Hypothalamus (tissue), 51 donors: ENCODE measurements around the gene CCDC66.
A peak's percentile ranks its signal among the peaks of the same experiment; 100 is the strongest.
"Not testable (repeated sequence)": the region's sequence is repeated elsewhere in the genome, so short reads cannot be mapped to it uniquely, and the experiment has no call there.

Experiments used
- DNase-seq, 51 donors: peaks; one replicate each; lab custom pipeline; 2025; lab: John Stamatoyannopoulos, UW

The CCDC66 gene

DNA sequence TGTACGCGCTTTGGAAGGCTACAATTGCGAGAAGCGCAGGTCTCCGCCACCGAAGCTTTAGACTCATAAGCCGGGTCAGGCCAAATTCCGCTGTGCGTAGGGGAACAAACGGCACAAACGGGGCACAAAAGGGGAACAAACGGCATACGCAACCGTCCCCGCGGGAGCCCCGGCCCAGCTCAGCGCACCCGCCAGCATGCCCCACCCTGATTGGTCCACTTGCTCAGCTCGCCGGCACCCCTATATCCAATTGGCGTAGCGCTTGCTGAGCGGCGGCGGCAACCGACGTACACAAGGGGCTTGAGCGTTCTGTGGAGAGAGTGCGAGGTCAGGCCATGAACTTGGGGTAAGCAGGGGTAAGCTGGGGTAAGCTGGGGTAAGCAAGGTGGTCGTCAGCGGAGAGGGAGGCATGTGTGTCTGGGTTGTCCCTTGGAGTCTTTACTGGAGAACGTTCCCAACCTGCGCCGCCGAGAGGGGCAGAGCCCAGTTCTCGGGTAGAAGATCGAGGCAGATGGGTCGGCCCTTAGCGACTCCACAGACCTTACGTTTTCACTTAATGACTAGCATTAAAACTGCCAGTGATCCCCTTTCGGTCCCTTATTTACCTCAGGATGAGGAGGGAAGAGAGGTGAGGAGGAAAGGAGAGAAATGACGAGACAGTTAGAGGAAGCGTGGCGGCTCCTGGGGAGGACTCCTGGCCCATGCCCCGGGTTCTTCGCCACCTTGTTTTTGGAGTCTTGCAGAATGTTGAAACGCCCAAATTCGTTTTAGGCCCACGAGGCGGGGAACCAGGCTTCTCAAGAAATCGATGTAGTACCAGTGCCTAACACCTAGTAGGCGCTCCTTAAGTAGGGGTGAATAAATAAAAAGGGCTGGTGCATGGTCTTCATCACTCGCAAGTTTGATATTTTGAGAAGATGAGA, at the start of gene CCDC66:
CCDC66 (plus strand) TSS at position 268 of the 923 bp plus-strand sequence; CDS start at position 336, 68 bp downstream.
- DNase-seq, result peak; percentile 53 to 95 (median 87)

GRCh38 chr3:56519641-56520040, 37.3 kb upstream of the CCDC66 start:
- DNase-seq, result no peak

DNA sequence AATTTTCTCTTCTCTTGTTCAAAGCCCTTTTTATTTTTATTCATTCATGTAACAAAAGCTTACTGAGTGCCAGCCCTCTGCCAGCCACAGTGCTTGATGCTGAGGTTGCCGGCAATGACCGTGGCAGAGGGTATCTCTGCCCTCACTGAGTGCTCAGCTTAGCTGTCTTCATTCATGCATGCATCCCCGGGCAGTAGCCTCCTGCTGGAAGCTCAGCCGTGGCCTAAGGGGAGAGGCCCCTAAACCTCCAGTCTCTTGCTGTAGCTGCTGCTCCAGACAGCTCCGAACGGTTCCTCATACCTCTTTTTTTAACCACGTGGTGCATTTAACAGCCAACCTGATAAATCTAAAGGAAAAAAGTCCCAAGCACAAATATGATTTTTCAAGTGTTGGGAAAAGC, 34.6 kb upstream of the CCDC66 start:
- DNase-seq, result no peak

DNA sequence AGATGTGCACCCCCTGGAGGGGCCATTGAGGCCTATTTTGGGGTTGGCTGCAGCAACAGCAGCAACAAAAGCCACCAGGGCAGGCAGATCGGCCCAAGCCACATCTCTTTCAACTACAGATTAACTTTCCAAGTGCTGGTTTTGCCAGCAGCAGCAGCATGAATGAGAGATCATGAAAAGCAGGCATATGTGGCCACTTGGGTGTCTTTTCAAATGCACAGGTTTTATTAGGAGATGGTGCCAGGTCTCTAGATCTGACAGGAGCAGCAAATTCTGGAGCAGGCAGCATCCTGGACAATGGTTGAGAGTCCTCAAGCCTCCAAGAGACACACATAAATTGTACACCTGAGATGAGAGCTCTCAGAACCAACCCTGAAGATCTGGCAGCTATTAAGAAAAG, 31.7 kb upstream of the CCDC66 start:
- no peak for DNase-seq

DNA sequence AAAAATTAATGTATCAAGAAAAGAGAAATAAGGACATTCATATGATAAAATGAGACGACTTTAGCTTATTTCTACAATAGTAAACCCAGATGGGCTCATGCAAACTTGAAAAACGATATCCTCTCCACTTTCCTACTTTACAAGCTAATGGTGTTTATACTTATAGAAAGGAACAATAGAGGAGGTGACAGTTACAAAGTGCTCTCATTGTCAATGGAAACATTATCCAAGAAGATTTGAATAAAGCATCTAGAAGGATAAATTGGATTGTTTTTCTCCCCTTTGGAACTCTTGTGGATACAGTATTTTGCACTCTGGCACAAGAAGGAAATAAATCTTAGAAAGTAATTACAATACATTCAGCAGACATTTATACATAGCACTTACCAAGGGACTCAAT, 20.2 kb upstream of the CCDC66 start:
- DNase-seq, result no peak

- no peak for DNase-seq
Observed at GRCh38 chr3:56547486-56547885, 9.5 kb upstream of the CCDC66 start.

DNA sequence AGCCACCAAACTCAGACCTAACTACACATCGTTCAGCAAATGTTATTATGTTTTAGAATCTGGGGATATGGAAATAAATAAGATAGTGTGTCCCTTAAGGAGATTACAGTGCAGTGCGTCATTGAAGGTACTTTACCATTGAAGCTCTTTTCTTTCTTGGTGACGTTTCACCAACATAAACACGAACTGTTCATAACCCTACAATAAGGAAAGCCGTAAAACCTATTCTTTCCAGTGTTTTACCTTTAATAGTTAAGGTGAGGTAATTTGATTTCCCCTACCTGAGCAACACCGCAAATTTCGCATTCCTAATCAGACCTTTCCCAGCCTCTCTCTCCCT, 826 bp downstream of the CCDC66 start:
- DNase-seq, result no peak

DNA sequence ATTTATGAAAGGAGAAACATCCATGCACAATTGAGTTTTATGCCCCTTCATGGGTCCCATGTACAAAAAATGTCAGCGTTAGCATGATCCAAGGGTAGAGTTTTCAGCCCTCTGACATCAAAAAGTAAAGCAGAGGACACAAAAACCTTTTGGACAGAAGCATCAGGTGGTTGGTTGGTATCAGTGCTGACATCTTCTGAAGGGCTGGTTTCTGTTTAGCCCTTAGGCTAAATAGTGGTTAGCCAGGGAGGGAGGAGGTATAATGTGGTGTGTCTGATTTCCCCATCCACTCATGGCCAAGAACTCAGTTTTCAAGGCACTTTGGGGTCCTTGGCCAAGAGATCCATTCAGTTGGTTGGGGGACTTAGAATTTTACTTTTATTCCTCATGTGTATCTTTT, 16.5 kb downstream of the CCDC66 start:
- DNase-seq, result no peak

GRCh38 chr3:56581941-56582340, 25.0 kb downstream of the CCDC66 start:
- DNase-seq, result not testable (repeated sequence)

- not testable (repeated sequence) for DNase-seq
Observed at GRCh38 chr3:56584275-56584674, 27.3 kb downstream of the CCDC66 start.

GRCh38 chr3:56590814-56591213, 33.8 kb downstream of the CCDC66 start:
- DNase-seq, result no peak

- DNase-seq, result no peak
Observed at GRCh38 chr3:56591262-56591661, 34.3 kb downstream of the CCDC66 start.

DNA sequence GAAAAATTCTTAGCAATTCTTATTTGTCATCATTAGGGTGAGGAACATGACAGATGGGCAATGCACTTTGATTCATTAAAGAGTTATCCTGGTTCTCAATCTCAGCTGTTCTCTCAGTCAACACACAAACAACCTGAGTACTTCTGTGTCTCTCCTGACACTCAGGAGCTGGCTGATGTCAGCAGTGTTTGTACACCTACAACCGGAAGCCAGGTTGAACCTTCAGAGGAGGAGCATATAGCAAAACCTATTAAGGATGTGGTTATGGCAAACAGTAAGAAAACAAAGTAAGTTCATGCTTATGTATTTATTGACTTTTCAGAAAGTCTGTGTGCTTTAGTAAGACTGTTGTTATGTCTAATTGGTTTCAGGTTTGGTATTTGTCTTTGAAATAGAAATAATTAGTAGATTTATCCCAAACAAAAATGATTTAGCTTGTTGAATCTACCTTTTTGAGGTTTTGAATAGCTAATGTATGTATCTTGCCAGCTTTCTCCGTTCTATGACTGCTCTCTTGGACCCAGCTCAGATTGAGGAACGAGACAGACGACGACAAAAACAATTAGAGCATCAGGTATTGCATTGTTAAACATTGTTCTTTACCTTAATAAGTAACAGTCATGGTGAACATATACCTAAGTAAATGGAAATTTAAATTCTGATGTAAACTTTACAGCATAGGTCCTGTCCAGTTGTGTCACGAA, 36.6 kb downstream of the CCDC66 start:
- no peak for DNase-seq

- DNase-seq, result no peak
Observed at GRCh38 chr3:56595975-56596840, 39.2 kb downstream of the CCDC66 start.

- not testable (repeated sequence) for DNase-seq
Observed at GRCh38 chr3:56608479-56608878, 51.5 kb downstream of the CCDC66 start.

- DNase-seq, result no peak
Observed at GRCh38 chr3:56610669-56611335, 53.8 kb downstream of the CCDC66 start.

GRCh38 chr3:56611364-56611763, 54.4 kb downstream of the CCDC66 start:
- DNase-seq, result no peak

GRCh38 chr3:56612146-56612545, 55.2 kb downstream of the CCDC66 start:
- DNase-seq, result no peak

GRCh38 chr3:56613016-56613415, 56.0 kb downstream of the CCDC66 start:
- DNase-seq, result no peak

DNA sequence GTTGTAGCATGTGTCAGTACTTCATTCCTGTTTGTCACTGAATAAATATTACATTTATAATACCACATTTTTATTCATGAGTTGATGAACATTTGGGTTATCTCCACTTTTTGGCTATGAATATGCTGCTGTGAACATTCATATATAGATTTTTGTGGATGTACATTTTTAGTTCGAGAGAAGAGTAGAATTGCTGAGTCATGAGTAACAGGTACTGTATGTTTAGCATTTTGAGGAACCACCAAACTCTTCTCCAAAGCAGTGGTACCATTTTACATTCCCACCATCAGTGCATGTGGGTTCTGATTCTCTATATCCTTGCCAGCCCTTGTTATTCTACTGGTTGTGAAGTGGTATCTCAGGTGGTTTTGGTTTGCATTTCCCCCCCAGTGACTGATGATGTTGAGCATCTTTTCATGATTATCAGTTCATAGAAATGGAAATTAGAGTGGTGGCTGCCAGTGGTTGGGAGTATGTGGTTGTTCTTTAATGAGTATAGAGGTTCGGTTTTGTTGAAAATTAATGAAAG, 59.6 kb downstream of the CCDC66 start:
- no peak for DNase-seq
